Measurements from ENCODE around the gene CDC42BPA. TPM values are rescaled to one million over a fixed set of nuclear protein-coding genes. Genes with fewer than 3 reads are reported as not detected.

Gene CDC42BPA
- total RNA-seq, 2 donors from 2014 or later: 46.2 to 49.9 TPM

DNA sequence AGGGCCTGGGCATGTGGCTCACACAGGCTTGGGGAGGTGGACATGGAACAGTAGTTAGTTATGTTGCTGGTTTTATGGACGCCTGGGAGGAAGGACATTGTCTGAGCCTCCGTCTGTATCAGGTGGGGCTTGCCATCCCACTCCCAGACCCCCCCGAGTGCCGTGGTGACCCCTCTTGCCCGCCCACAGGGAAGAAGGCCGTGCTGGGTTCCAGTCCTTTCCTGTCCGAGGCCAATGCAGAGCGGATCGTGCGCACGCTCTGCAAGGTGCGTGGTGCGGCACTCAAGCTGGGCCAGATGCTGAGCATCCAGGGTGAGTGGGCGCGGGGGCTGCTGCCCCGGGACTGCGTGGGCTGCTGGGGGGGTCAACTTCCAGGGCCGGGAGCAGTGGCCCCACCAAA is 336.5 kb downstream of the CDC42BPA start:
- ATAC-seq (no peak), DNase-seq (no peak)
- intact Hi-C loops (cut with DNase I, micrococcal nuclease): no loop called here

DNA sequence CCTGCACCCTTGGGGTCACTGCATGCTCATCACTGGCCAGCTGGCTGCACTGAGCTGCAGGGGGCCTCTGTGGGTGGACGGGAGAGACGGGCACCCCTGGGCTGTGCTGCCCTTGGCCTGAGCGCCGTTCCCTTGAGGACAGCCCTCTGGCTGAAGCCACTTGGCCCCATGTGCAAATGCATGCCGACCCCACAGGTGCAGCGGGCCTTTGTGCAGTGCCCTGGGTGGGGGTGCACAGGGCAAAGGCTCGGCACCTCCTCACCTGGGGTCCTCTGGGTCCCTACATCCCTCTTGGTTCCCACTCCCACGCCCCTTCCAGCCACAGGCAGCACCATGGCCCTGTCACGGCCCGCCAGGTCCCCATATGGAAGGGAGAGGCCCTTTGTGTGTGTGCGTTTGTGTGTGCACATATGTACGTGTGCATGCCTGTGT is 336.9 kb downstream of the CDC42BPA start:
- no peak for DNase-seq
- intact Hi-C loops (cut with DNase I, micrococcal nuclease): no loop called here
- no peak for ATAC-seq

DNA sequence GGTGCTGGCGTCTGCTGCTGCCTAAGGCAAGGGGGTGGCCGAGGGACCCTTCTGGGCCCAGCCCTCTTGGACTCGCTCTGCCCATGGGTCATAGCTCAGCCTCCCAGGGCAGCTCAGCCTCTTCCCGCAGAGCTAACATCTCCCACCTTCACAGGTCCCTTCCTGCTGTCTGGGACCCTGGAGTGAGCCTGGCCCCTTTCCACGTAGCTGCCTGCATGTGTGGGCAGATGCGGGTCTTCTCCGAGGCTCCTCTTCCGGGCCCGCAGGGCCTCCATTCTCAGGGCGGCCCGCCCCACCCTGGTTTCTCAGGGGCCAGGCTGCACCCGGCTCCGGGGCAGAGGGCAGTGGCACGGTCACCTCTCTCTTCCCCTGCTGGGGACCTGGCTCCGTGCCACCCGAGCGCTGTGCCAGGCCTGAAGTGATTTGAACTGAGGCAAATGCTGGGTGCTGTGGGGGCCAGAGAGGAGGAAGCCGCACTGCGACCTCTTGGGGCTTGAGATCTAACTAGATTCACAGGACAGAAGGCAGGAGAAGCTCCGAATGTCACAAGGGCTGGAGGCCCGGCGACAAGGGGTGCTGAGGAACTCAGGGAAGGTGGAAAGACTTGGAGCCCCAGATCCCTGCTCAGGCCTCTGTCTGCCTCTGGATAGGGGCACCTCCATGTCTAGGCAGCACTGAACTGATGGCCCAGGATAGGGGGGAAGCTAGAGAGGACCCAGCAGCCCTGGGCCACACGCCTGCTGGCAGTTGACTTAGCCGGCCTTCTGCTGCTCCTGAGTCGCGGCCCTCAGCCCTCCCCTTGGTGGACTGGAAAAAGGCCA is 337.5 kb downstream of the CDC42BPA start:
- no peak for ATAC-seq
- no peak for DNase-seq
- intact Hi-C loops (cut with DNase I, micrococcal nuclease): no loop called here

DNA sequence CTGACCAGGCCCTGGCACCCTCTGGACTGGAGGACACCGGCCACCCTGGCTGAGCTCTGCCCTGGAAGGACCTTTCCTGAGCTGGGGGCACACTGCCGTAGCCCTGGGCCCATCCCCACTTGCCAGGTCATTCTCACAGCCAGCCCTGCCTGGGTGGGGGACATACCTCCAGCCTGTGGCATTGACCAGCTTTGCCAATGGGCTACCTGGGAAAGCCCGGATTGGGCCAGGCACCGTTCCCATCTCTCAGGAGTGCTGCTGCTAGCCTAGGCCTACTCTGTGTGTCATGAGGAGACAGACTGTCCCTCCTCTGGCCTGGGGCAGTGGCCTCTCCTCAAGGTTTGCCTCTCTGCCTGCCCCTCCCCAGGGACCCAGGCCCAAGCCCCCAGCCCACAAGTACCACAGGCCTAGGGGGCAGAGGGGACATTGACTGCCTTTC is 338.2 kb downstream of the CDC42BPA start:
- intact Hi-C loops (cut with DNase I, micrococcal nuclease): no loop called here
- no peak for DNase-seq
- ATAC-seq: no peak

DNA sequence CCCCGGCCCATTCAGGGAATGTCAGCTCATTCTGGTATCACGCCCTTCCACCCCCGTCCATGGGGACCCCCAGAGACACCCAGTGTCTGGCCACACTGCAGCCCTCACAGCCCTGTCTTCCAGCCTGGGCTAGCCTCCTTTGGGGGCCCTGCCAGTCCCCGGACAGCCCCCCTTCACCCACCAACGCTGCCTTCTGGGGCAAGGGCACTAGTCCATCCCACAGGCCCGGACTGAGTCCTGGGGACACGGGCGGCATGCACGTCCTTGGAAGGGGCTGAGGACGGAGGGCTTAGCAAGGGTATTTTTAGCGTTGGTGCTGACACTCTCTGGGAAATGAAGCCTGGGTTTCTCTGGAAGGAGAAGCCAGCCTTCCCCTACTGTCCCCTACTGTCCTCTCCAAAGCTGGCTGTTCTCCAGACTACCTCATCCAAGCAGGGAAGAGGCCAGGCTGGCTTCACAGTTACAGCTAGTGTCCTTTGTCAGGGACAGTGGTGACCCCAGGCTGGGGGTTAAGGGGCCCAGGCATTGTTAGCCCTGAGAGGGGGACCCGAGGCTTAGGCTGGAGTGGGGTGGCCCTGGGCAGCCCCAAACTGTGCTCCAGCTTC is 338.7 kb downstream of the CDC42BPA start:
- intact Hi-C loops (cut with DNase I, micrococcal nuclease): no loop called here
- DNase-seq (no peak), ATAC-seq (no peak)

DNA sequence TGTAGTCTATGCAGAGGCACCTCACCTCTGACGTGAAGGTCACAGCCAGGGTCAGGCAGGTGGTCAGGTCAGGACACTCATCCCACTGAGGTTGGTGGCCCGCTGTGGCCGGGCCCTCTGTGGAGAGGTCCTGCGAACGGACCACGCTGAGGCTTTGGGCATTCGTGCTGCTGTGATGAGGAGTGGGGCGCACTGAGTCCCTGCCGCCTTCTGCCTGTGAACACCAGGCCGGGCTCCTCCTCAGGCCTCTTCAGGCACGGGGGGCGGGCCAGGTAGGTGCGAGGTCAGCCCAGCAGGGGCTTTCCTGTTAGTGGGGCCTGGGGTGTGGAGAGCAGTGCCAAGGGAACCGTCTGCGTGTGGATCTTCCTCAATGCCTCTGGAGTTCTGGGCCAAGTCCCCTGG is 339.2 kb downstream of the CDC42BPA start:
- intact Hi-C loops (cut with DNase I, micrococcal nuclease): no loop called here
- DNase-seq (no peak), ATAC-seq (no peak)

DNA sequence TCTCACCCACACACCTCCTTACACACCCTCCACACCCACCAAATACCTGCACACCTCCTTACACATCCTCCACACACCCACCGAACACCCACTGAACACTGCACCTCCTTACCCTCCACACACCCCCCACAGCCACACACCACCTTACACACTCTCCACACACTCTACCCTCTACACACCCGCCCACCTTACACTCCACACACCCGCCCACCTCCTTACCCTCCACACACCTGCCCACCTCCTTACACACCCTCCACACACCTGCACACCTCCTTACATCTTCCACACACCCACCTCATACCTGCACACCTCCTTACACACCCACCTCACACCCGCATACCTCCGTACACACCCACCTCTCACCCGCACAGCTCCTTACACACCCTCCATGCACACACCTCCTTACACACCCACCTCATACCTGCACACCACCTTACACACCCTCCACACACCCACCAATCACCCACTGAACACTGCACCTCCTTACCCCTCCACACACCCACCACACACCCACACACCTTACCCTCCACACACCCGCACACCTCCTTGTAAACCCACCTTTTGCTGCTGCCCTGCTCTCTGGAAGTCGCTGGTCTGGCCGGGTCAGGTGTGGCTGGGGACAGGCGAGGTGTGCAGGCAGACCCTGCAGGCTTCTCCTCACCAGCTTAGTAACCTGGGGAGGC is 339.7 kb downstream of the CDC42BPA start:
- intact Hi-C loops (cut with DNase I, micrococcal nuclease): no loop called here
- no peak for DNase-seq
- ATAC-seq: no peak

DNA sequence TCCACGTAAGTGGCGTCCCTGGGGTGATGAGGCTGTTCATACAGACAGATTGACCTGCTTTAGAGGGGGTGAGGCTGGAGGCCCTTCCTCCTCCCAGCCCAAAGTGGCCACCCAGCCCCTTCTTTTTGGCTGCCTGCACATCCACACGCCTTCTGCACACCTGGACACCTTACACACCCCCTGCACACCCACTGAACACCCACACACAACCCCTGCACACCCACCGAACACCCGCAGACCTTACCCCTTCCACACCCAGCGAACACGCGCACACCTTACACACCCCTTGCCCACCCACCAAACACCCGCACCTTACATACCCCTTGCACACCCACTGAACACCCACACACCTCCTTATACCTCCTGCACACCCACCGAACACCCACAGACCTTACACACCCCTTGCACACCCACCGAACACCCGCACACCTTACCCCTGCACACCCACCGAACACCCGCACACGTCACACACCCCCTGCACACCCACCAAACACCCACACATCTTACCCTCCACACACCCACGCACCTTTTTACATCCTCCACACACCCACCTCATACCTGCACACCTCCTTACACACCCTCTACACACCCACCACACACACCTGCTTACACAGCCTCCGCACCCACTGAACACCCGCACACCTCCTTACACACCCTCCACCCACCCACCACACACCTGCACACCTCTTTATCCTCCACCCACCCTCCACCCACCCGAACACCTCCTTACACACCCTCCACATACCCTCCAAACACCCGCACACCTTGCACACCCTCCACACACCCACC is 340.5 kb downstream of the CDC42BPA start:
- no peak for DNase-seq
- no peak for ATAC-seq
- intact Hi-C loops (cut with DNase I, micrococcal nuclease): no loop called here

DNA sequence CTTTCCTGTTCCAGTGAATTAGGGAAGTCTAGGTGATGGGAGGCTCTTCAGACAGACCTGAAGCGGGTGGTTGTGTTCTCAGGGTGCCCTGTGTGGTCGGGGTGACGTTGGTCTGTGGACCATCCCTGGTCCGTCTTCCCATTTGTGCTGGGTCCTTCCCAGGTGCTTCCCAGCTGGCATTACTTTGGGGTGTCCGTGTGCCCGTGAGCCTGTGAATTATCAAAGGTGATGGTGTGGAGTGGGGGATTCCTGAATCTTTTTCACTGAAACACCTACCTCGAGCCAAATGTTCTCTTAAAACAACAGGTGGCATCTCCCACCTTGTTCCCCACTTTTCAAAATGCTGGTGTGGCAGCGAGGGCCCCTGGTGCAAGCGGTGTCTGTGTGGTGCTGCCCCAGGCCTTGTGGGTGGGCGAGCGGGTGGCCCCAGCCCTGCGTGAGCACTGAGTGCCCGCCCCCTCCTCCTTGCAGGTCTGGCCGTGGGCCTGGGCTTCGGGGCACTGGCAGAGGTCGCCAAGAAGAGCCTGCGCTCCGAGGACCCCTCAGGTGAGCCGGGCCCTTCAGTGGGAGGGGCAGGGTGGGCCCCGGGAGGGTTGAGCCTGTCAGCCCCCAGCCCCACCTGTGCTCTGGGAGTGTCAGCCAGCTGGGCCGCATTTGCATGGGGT is 341.2 kb downstream of the CDC42BPA start:
- ATAC-seq (no peak), DNase-seq (no peak)
- intact Hi-C loops (cut with DNase I, micrococcal nuclease): no loop called here

DNA sequence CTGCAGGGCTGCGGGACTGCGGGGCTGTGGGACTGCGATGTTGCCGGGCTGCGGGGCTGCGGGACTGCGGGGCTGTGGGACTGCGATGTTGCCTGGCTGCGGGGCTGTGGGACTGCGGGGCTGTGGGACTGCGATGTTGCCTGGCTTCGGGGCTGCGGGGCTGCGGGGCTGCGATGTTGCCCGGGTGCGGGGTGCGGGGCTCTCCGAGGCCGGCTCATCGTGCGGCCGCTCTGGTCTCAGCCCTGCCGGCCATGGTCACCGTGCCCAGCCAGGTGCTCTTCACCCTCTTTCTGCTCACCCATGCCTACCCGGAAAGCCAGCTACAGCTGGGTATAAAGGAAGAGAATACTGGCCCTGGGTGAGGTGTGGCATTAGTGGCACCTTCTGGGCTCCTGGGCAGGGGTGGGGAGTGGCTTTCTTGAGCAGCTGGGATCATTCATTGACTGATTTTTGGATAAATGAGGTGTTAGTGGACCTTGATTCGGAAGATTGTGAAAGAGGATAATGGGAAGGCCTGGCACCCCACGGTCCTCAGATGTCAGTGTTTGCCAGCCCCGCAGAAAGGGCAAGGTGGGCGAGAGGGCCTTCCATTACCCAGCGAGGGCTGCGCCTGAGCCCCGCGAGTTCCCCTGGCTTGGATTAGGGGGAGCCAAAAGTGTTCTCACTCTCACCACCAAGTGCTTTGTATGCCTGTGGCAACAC is 341.9 kb downstream of the CDC42BPA start:
- intact Hi-C loops (cut with DNase I, micrococcal nuclease): no loop called here
- no peak for ATAC-seq
- no peak for DNase-seq

DNA sequence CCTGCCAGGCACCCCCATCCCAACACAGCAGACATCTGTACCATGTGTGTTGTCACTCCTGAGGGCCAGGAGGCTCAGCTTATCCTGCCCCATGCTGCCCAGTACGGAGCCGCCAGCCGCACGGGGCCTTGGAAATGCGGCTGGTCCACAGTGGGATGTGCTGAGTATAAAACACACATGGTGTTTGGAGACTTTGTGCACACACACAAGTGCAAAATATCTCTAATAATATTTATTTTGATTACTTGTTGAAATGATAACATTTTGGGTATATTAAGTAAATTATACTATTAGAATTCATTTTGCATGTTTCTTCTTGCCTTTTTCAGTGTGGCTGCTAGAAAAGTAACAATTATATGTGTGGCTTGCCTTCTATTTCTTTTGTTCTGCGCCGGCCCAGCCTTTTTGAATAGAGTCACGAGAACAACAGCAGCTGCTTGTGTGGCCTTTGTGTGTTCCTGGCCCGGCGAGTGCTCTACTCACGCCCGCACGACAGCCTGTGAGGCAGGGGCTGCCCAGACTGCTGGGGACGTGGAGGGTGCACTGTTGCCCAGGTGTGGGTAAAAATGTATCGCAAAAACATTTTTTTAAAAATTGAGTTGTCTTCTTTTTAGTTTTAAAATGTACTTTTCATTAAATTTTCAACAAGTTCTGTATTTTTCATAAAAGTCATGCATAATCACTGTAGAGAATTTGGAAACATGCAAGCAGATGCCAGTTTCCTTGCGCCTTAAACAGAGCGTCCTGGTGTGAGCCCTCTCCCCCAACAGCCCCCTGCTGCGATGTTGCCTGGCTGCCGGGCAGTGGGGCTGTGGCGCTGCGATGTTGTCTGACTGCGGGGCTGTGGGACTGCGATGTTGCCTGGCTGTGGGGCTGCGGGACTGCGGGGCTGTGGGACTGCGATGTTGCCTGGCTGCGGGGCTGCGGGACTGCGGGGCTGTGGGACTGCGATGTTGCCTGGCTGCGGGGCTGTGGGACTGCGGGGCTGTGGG is 342.7 kb downstream of the CDC42BPA start:
- intact Hi-C loops (cut with DNase I, micrococcal nuclease): no loop called here
- DNase-seq (no peak), ATAC-seq (no peak)

DNA sequence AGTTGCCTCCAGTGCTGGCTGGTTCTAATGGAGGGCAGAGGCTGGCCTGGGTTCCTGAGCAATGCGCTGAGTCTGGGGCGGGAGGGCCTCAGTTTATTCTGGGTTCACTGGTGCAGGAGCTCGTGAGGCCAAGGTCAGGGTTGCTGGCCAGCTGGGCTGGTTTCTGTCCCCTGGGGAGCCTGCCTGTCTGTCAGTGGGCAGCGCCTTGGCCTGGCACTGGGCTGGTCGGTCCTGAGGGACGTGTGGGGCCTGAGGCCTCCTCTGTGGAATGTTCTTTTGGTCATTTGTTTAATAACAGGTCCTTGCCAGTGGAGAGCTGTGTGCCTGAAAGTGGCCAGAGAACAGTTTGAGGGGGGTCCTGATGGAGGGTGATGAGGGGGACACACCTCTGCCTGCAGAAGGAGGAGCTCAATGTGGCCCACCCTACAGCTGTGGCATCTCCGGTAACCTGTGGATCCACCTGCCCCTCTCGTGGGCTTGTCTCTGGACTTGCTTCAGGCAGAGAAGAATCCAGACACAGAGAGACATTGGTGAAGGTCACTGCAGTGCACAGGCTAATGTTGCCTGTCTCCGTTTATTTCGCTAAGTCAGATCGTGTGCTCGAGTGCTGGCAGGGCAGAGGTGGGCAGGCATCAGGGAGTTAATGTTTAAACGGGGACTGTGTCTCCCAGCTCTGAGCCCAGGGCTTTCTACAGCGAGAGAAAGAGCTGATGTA is 343.6 kb downstream of the CDC42BPA start:
- ATAC-seq (peak; percentile 52), DNase-seq (no peak)
- intact Hi-C loops (cut with DNase I, micrococcal nuclease): no loop called here

DNA sequence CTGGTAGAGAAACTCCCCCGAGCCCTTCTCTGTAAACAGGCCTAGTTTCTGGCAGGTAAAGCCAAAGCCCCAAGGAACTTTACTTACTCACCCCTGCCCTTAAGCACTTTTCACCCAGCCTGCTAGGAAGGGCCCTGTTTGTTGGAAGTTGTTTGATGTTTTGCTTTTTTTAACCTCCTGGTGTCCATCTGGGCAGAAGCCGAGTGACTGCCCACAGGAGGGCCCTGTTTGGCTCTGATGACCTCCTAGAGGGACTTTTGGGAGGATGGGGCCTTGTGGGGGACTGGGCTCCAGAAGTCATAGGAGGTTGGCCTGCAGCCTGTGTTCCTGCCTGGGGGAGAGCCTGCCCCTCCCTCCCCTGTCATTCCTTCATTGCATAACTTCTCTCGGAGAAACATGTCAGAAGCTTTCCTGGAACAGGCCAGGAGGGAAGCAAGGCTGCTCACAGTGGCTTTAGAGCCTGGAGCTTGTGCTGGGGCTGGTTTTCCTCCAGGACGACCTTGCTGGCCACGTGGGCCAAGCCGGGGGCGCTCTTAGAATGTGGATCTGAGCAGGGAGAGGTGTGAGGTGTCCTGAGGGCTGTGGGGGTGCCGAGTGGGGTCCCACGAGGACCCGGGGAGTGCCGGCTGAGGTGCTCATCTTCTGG is 344.3 kb downstream of the CDC42BPA start:
- intact Hi-C loops (cut with DNase I, micrococcal nuclease): no loop called here
- ATAC-seq (peak; percentile 37), DNase-seq (peak in 1 of 2 donors; percentile 58)

DNA sequence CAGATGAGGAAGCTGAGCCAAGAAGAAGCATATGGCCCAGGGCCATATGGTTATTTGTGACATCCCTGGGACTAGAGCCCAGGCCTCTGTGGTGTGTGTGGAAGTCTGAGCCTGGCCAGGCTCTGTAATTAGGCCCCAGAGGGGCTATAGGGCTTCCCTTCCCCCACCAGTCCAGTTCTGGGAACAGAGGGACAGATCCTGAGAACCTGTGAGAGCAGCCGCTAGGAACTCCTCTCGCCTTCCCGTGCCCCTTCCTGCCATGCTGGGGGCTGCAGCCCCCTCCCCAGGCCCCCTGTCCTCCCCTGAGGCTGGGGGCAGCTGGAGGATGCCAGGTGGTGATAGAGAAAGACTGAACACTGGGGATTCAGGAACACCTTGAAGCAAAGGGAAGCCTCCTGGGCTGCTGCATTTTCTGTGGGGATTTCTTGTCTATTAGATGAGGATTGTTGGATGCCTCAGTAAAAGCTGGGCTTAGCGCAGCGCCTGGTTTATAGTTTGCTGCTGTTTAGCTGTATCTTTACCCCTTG is 344.9 kb downstream of the CDC42BPA start:
- intact Hi-C loops (cut with DNase I, micrococcal nuclease): no loop called here
- ATAC-seq: peak; percentile 20
- DNase-seq: peak in 1 of 2 donors; percentile 56

DNA sequence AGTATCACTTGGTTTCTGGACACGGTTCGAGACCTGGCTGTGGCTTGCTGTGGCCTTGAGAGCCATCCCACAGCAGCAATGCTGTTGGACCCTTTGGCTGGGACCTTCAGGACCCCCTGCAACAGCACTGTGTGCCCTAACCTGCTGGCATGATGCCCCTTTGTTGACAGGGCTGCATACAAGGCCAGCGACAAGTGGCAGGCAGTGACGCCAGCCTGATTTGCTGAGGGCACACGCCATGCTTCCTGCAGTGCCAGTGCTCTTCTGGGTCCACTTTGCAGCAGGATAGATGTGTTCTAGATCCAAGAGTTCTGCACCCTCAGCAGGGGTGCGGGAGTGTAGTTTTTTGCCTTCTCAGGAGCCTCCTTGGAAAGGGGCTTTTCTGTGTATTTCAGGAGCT is 345.4 kb downstream of the CDC42BPA start:
- no peak for DNase-seq
- ATAC-seq: no peak
- intact Hi-C loops (cut with DNase I, micrococcal nuclease): no loop called here

DNA sequence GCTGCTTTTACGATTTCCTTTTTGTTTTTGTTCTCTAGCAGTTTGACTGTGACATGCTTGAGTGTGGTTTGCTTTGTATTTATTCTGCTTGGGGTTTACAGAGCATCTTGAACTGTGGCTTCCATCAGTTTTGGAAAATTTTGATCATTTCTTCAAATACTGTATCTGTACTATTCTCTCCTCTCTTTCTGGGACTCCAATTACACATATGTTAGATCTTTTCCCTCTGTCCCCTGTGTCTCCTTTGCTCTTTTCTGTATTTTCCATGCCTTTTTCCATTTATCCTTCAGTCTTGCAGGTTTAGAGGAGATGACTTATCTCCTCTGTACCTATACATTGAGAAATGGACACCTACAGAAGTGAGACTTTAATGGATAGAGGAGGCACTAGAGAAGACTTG is 346.5 kb downstream of the CDC42BPA start:
- ATAC-seq (no peak), DNase-seq (no peak)
- intact Hi-C loops (cut with DNase I, micrococcal nuclease): no loop called here
